HepG2 (cell line): ENCODE data around the gene ZFAND6. TPM values are rescaled to one million over a fixed set of nuclear protein-coding genes. Genes with fewer than 3 reads are reported as not detected.
A peak's percentile ranks its signal among the peaks of the same experiment; 100 is the strongest.

Source experiments
- ATAC-seq: fragments of 200-7000 bp; cut with Tn5 transposase; 3 replicates; pipeline ENCODE4 v1.9.1; 2020; ENCODE audit warnings: mild to moderate bottlenecking, moderate library complexity
- BruUV-seq: library from RNA; stranded (reverse); fragments of 400-500 nt; replicated peaks from 2 replicates; lab custom pipeline; 2021; lab: Mats Ljungman, UMichigan
- CTCF ChIA-PET: fragments of 300-600 bp; formaldehyde crosslinking; extraction: SDS; loops from one replicate; lab custom pipeline; 2021; ENCODE audit warnings: low total read pairs, inconsistent platforms, low intra/inter-chr PET ratio; lab: Yijun Ruan, JAX
- POLR2A ChIA-PET: fragments of 350-600 bp; sonication (Branson Sonifier 250); formaldehyde crosslinking; loops from one replicate; lab custom pipeline; 2020; ENCODE audit warnings: antibody characterized with exemption, inconsistent platforms; lab: Yijun Ruan, JAX
- DNase-seq: peaks from one replicate; pipeline ENCODE4 v3.0.0-alpha.2; 2015; ENCODE audit warnings: low spot score
- FAIRE-seq: peaks from 3 replicates; lab custom pipeline; 2011; peaks lifted over from hg19 to GRCh38; lab: Jason Lieb, UNC
- H2AFZ ChIP-seq: one replicate; pipeline ENCODE4 v1.6.1; 2011; ENCODE audit warnings: low read length, inconsistent platforms
- H3K27ac ChIP-seq: fragments of 300-600 bp; 3 replicates; pipeline ENCODE4 v1.8.0; 2011; ENCODE audit warnings: mixed run types, mild to moderate bottlenecking, mixed read lengths, low read length, inconsistent platforms; ENCODE audit not compliant: insufficient read depth; ENCODE audit errors: extremely low read length
- H3K27me3 ChIP-seq, 2 experiments: fragments of 200-600 bp in 1 of 2; 2 replicates in 1 of 2; 3 replicates in 1 of 2; pipeline versions ENCODE4 v1.6.0 to v1.8.0; 2011; ENCODE audit warnings: low read length in 2 of 2, mild to moderate bottlenecking in 2 of 2, moderate library complexity in 2 of 2, inconsistent platforms in 1 of 2; ENCODE audit not compliant: insufficient read depth in 2 of 2, control insufficient read depth in 1 of 2
- H3K36me3 ChIP-seq, 2 experiments: fragments of 200-600 bp in 1 of 2; replicated peaks in 1 of 2; 2 replicates in 1 of 2; 3 replicates in 1 of 2; pipeline versions ENCODE4 v1.5.1 to v1.8.0; 2011; ENCODE audit warnings: low read length in 2 of 2, inconsistent platforms in 1 of 2; ENCODE audit not compliant: insufficient read depth in 2 of 2, control insufficient read depth in 1 of 2
- H3K4me1 ChIP-seq: 2 replicates; pipeline ENCODE4 v1.5.1; 2012; ENCODE audit warnings: low read length, inconsistent platforms; ENCODE audit not compliant: insufficient read depth
- H3K4me2 ChIP-seq: 2 replicates; pipeline ENCODE4 v1.6.0; 2011; ENCODE audit warnings: low read depth, low read length, inconsistent platforms
- H3K4me3 ChIP-seq, 3 experiments: fragments of 200-600 bp in 1 of 3; sonication (generic), shearing (Covaris generic) in 1 of 3; replicated peaks in 1 of 3; 2 replicates each; pipeline ENCODE4 v1.5.1; 2011 to 2016; ENCODE audit warnings: low read length in 3 of 3, inconsistent platforms in 2 of 3, low read depth in 2 of 3, mild to moderate bottlenecking in 2 of 3, control low read depth in 1 of 3, mixed read lengths in 1 of 3; ENCODE audit not compliant: insufficient read depth in 1 of 3
- H3K79me2 ChIP-seq: one replicate; pipeline ENCODE4 v1.6.1; 2011; ENCODE audit warnings: low read length, inconsistent platforms; ENCODE audit not compliant: insufficient read depth
- H3K9ac ChIP-seq: 2 replicates; pipeline ENCODE4 v1.6.0; 2011; ENCODE audit warnings: mild to moderate bottlenecking, low read depth, low read length, inconsistent platforms; ENCODE audit not compliant: insufficient read depth
- H3K9me3 ChIP-seq: 2 replicates; pipeline ENCODE4 v1.5.1; 2012; ENCODE audit warnings: mild to moderate bottlenecking, low read length
- H4K20me1 ChIP-seq: 2 replicates; pipeline ENCODE4 v1.6.0; 2011; ENCODE audit warnings: inconsistent platforms, mild to moderate bottlenecking, low read length, moderate library complexity; ENCODE audit not compliant: insufficient read depth
- BORCS8-MEF2B ChIP-seq: sonication (generic); formaldehyde crosslinking; IDR thresholded peaks from 2 replicates; pipeline ENCODE4 v1.8.0; 2022; ENCODE audit warnings: mild to moderate bottlenecking, missing genetic modification reagents
- CBFB ChIP-seq: sonication (generic); formaldehyde crosslinking; IDR thresholded peaks from 2 replicates; pipeline ENCODE4 v1.4.0; 2020; ENCODE audit warnings: missing genetic modification reagents
- CBX2 ChIP-seq, 2 experiments: fragments of 200-600 bp in 1 of 2; sonication (generic); formaldehyde crosslinking in 1 of 2; IDR thresholded peaks; 2 replicates each; pipeline versions ENCODE4 v1.7.0 to v1.8.1; 2018 to 2022; ENCODE audit warnings: low read depth in 2 of 2, low read length in 1 of 2, mild to moderate bottlenecking in 1 of 2, missing genetic modification reagents in 1 of 2
- CHD2 ChIP-seq: IDR thresholded peaks from 2 replicates; pipeline ENCODE4 v1.6.1; 2011; ENCODE audit warnings: low read depth, low read length, improper control_type of control experiment
- MLLT10 ChIP-seq: sonication (generic); formaldehyde crosslinking; IDR thresholded peaks from 2 replicates; pipeline ENCODE4 v1.4.0; 2020; ENCODE audit warnings: missing genetic modification reagents
- MXD4 ChIP-seq: IDR thresholded peaks from 2 replicates; pipeline ENCODE4 v1.6.1; 2016; ENCODE audit warnings: mild to moderate bottlenecking, missing biosample characterization, missing genetic modification reagents
- NR2F2 ChIP-seq: IDR thresholded peaks from 2 replicates; pipeline ENCODE4 v1.6.1; 2012; ENCODE audit warnings: low read depth, inconsistent platforms, borderline replicate concordance
- PRDM10 ChIP-seq: sonication (generic); formaldehyde crosslinking; IDR thresholded peaks from 2 replicates; pipeline ENCODE4 v1.4.0; 2020; ENCODE audit warnings: low read depth, missing genetic modification reagents
- ZNF160 ChIP-seq: sonication (generic); formaldehyde crosslinking; IDR thresholded peaks from 2 replicates; pipeline ENCODE4 v1.8.0; 2022; ENCODE audit warnings: mild to moderate bottlenecking, inconsistent platforms, missing genetic modification reagents
- ZNF343 ChIP-seq: sonication (generic); formaldehyde crosslinking; IDR thresholded peaks from 2 replicates; pipeline ENCODE4 v1.4.0; 2020; ENCODE audit warnings: mild to moderate bottlenecking, missing genetic modification reagents
- ZNF598 ChIP-seq: sonication (generic); formaldehyde crosslinking; IDR thresholded peaks from 2 replicates; pipeline ENCODE4 v1.5.1; 2020; ENCODE audit warnings: mild to moderate bottlenecking, missing genetic modification reagents, borderline replicate concordance
- ZNF777 ChIP-seq: sonication (generic); formaldehyde crosslinking; IDR thresholded peaks from 2 replicates; pipeline ENCODE4 v1.4.0; 2020; ENCODE audit warnings: missing genetic modification reagents
- WGBS: methylation state at CpG from one replicate; pipeline ENCODE4 v1.1.6; 2017; ENCODE audit warnings: low lambda C conversion rate; 5-methylcytosine and 5-hydroxymethylcytosine counted together
- in situ Hi-C: cut with HindIII; loops from 2 replicates; pipeline ENCODE4 v1.10.0; 2017; ENCODE audit warnings: low pct_unique_long_range_greater_than_20kb; ENCODE audit not compliant: extremely low pct_ligation_motif_present
- intact Hi-C: fragments of 100-400 bp; cut with micrococcal nuclease; formaldehyde crosslinking; loops from one replicate; pipeline ENCODE4 v1.10.0; 2022; ENCODE audit not compliant: unreplicated experiment
- polyA plus RNA-seq, 8 experiments: library from polyadenylated mRNA; depleted of rRNA in 3 of 8; stranded (reverse) in 7 of 8; unstranded in 1 of 8; fragments of >200 nt; fragmentation: Illumina TruSeq in 4 of 8; extraction: Trizol in 4 of 8; gene quantifications; 2 replicates each; pipeline versions ENCODE4 v1.2.1 to v1.2.3, GENCODE V29; 2011 to 2016; ENCODE audit warnings: low read depth in 4 of 8, missing spikeins in 1 of 8, mixed read lengths in 1 of 8; ENCODE audit not compliant: insufficient read depth in 1 of 8
- total RNA-seq, 5 experiments: library from RNA; depleted of rRNA; stranded (reverse); fragments of >200 nt; fragmentation: Illumina TruSeq; extraction: Trizol; gene quantifications; 2 replicates each; pipeline ENCODE4 v1.2.3, GENCODE V29; 2016; ENCODE audit warnings: low read depth in 1 of 5
- TF ChIP-seq, protein P1 (sequence below): sonication (generic); formaldehyde crosslinking; IDR thresholded peaks from 2 replicates; pipeline ENCODE4 v1.5.0; 2020; ENCODE audit warnings: mild to moderate bottlenecking, missing genetic modification reagents

The ZFAND6 gene
- total and polyA plus RNA-seq, 2 of the 13 experiments (the other 11 are each of a cell fraction or from before 2014, with no cell fraction given) = 84.2 to 115 TPM

- Histone ChIP-seq H3K4me3 (0 out of 6 replicates have a peak overlapping the region, but pooled peaks of 1 of the 3 experiments have one; percentile 72), H3K9me3 (no peaks in the 10 kb centered on the region), H2AFZ (no peak overlapping the region), H3K27ac (no peak overlapping the region), H3K79me2 (peaks cover 24% of the 10 kb centered on the region), H3K27me3 (no peaks in the 10 kb centered on the region; a peak in 1 of 5 replicates), H3K4me2 (peak overlapping the region; percentile 99), H4K20me1 (no peaks in the 10 kb centered on the region), H3K36me3 (no peaks in the 10 kb centered on the region), H3K4me1 (peaks cover 45% of the 10 kb centered on the region), H3K9ac (no peak overlapping the region)
- CTCF ChIA-PET = no interaction called here
- ATAC-seq = no peak
- BruUV-seq = no TSS peak
- DNase-seq = no peak
- 88% methylated on average over 4 of the region's 6 CpGs for WGBS
- POLR2A ChIA-PET = interaction anchor here (0.8 to 3.5 kb wide), 2 partner anchors 11 to 17 kb away, joined by 3 to 24 read pairs; no protein-coding TSS in a partner anchor
- intact Hi-C loops (loop anchor here (5.0 to 10.0 kb wide), 2 partner anchors 79 to 266 kb away; no protein-coding TSS in a partner anchor), in situ Hi-C loops (loop anchor here (5.0 to 25.0 kb wide), 2 partner anchors 79 to 264 kb away; partner anchors contain the start of gene MTHFS)
- no peak for TF ChIP-seq ZNF777 (CRISPR knock-in tag)
- TF ChIP-seq, protein P1, sequence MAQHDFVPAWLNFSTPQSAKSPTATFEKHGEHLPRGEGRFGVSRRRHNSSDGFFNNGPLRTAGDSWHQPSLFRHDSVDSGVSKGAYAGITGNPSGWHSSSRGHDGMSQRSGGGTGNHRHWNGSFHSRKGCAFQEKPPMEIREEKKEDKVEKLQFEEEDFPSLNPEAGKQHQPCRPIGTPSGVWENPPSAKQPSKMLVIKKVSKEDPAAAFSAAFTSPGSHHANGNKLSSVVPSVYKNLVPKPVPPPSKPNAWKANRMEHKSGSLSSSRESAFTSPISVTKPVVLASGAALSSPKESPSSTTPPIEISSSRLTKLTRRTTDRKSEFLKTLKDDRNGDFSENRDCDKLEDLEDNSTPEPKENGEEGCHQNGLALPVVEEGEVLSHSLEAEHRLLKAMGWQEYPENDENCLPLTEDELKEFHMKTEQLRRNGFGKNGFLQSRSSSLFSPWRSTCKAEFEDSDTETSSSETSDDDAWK (CRISPR knock-in tag) = no peak
- no peak for TF ChIP-seq ZNF160
- no peak for TF ChIP-seq CHD2
- TF ChIP-seq ZNF598 (CRISPR knock-in tag) = no peak
- no peak for TF ChIP-seq NR2F2
- TF ChIP-seq ZNF343 = no peak
- TF ChIP-seq CBX2 (IDR thresholded peaks at IDR 0.05; ENCODE audit: low read depth, low read length) = no peak
- TF ChIP-seq CBX2 (CRISPR knock-in tag; IDR thresholded peaks at IDR 0.05; ENCODE audit: low read depth) = no peak
- TF ChIP-seq CBFB (CRISPR knock-in tag) = no peak
- TF ChIP-seq MXD4 = no peak
- TF ChIP-seq MLLT10 (CRISPR knock-in tag) = no peak
- TF ChIP-seq BORCS8-MEF2B = no peak
- no peak for TF ChIP-seq PRDM10
- FAIRE-seq = no peak
These were observed 91.7 kb downstream of the ZFAND6 start for GRCh38 chr15:80151148-80151547.
